Panc1 (cell line): ENCODE results near the gene HSPBP1. TPM values are rescaled to one million over a fixed set of nuclear protein-coding genes. Genes with fewer than 3 reads are reported as not detected.

ENCODE experiments used
- ATAC-seq: fragments of 200-7000 bp; cut with Tn5 transposase; 2 replicates; pipeline ENCODE4 v1.9.1; 2020; ENCODE audit warnings: mild to moderate bottlenecking, moderate library complexity
- BruUV-seq: library from RNA; stranded (reverse); fragments of 400-500 nt; replicated peaks from 2 replicates; lab custom pipeline; 2021; lab: Mats Ljungman, UMichigan
- CTCF ChIA-PET: fragments of 300-600 bp; sonication (Branson Sonifier 250); formaldehyde crosslinking; loops from one replicate; lab custom pipeline; 2022; ENCODE audit warnings: antibody characterized with exemption; lab: Charles Lee
- POLR2A ChIA-PET: fragments of 300-600 bp; sonication (Branson Sonifier 250); formaldehyde crosslinking; loops from one replicate; lab custom pipeline; 2022; ENCODE audit warnings: antibody characterized with exemption; lab: Charles Lee
- DNase-seq: peaks from one replicate; pipeline ENCODE4 v3.0.0-alpha.2; 2010; ENCODE audit warnings: low read depth, low spot score
- H3K27ac ChIP-seq: 2 replicates; pipeline ENCODE4 v1.5.1; 2011; ENCODE audit warnings: mild to moderate bottlenecking, low read length, inconsistent platforms
- H3K27me3 ChIP-seq: fragments of 200-500 bp; sonication (Bioruptor generic); 2 replicates; pipeline ENCODE4 v1.6.0; 2014; ENCODE audit warnings: low read length, inconsistent platforms; ENCODE audit not compliant: control insufficient read depth, insufficient read depth
- H3K36me3 ChIP-seq: fragments of 200-500 bp; sonication (Bioruptor generic); 2 replicates; pipeline ENCODE4 v1.5.1; 2014; ENCODE audit warnings: inconsistent platforms, mild to moderate bottlenecking, low read length, moderate library complexity; ENCODE audit not compliant: control insufficient read depth, insufficient read depth
- H3K4me1 ChIP-seq: 2 replicates; pipeline ENCODE4 v1.5.1; 2011; ENCODE audit warnings: inconsistent platforms, mild to moderate bottlenecking, low read length, moderate library complexity; ENCODE audit not compliant: control insufficient read depth, insufficient read depth
- H3K4me3 ChIP-seq, 2 experiments: 2 replicates each; pipeline ENCODE4 v1.5.1; 2011 to 2012; ENCODE audit warnings: low read depth in 2 of 2, low read length in 2 of 2, mild to moderate bottlenecking in 2 of 2, inconsistent platforms in 1 of 2, moderate library complexity in 1 of 2
- H3K9me3 ChIP-seq: fragments of 200-500 bp; sonication (Bioruptor generic); 2 replicates; pipeline ENCODE4 v1.5.1; 2014; ENCODE audit warnings: low read depth, mild to moderate bottlenecking, inconsistent platforms, low read length, moderate library complexity; ENCODE audit not compliant: control insufficient read depth, insufficient read depth
- CTCF ChIP-seq: fragments of 450-650 bp; IDR thresholded peaks from 2 replicates; pipeline ENCODE4 v1.5.1; 2017; ENCODE audit warnings: mild to moderate bottlenecking
- POLR2AphosphoS5 ChIP-seq: IDR thresholded peaks from 2 replicates; pipeline ENCODE4 v1.6.1; 2012; ENCODE audit warnings: mild to moderate bottlenecking, low read depth, low read length, moderate library complexity
- REST ChIP-seq, 2 experiments: IDR thresholded peaks; 2 replicates each; pipeline ENCODE4 v1.6.1; 2011 to 2012; ENCODE audit warnings: low read depth in 2 of 2, control low read depth in 1 of 2, low read length in 1 of 2, mild to moderate bottlenecking in 1 of 2, moderate library complexity in 1 of 2; ENCODE audit not compliant: insufficient read depth in 1 of 2
- SIN3A ChIP-seq: IDR thresholded peaks from 2 replicates; pipeline ENCODE4 v1.6.1; 2012; ENCODE audit warnings: low read depth, mild to moderate bottlenecking, low read length, moderate library complexity, borderline replicate concordance; ENCODE audit not compliant: insufficient read depth
- TCF7L2 ChIP-seq: IDR thresholded peaks from 2 replicates; pipeline ENCODE4 v1.6.1; 2011; ENCODE audit warnings: mild to moderate bottlenecking, low read depth, low read length, inconsistent platforms
- in situ Hi-C: cut with HindIII; loops from 2 replicates; pipeline ENCODE4 v1.10.0; 2016; ENCODE audit warnings: low sequenced_read_pairs, low pct_unique_long_range_greater_than_20kb
- intact Hi-C: fragments of 100-400 bp; cut with micrococcal nuclease; formaldehyde crosslinking; loops from one replicate; pipeline ENCODE4 v1.10.0; 2022; ENCODE audit not compliant: unreplicated experiment
- total RNA-seq: library from RNA; stranded (reverse); gene quantifications from one replicate; pipeline ENCODE4 v1.2.1, GENCODE V29; 2021; ENCODE audit not compliant: unreplicated experiment

The HSPBP1 gene
- total RNA-seq, 1 experiment from 2014 or later: 84.2 TPM

- Histone ChIP-seq H3K4me1 (peaks cover 14% of the 10 kb centered on the region), H3K27me3 (no peaks in the 10 kb centered on the region), H3K36me3 (peaks cover 5% of the 10 kb centered on the region; the same call in 1 of the 2 replicates), H3K9me3 (no peaks in the 10 kb centered on the region), H3K4me3 (no peak overlapping the region), H3K27ac (no peak overlapping the region)
- intact Hi-C loops (no loop called here), in situ Hi-C loops (no loop called here)
- DNase-seq (no peak), ATAC-seq (no peak)
- CTCF ChIA-PET: no interaction called here
- no TSS peak for BruUV-seq
- POLR2A ChIA-PET: interaction anchor here (0.6 kb wide), 1 partner anchor 114 kb away, joined by 8 read pairs; no protein-coding TSS in a partner anchor
- TF ChIP-seq POLR2AphosphoS5: no peak
Measured at GRCh38 chr19:55261671-55262126, 18.2 kb downstream of the HSPBP1 start.

- no peaks in the 10 kb centered on the region for H3K9me3 ChIP-seq
- ChIA-PET CTCF (interaction anchor here (0.6 to 0.7 kb wide), 2 partner anchors 109 to 224 kb away, joined by 5 to 8 read pairs; no protein-coding TSS in a partner anchor), POLR2A (interaction anchor here (0.5 to 0.9 kb wide), 7 partner anchors 13 to 286 kb away, joined by 3 to 9 read pairs (median 4); partner anchors contain the start of genes HSPBP1 and SBK3)
- intact Hi-C loops: no loop called here
- peak overlapping the region; percentile 74 to 96 for H3K4me3 ChIP-seq
- ATAC-seq (no peak), DNase-seq (no peak)
- BruUV-seq: TSS peak; percentile 99
- H3K36me3 ChIP-seq: peaks cover 5% of the 10 kb centered on the region; the same call in 1 of the 2 replicates
- no peak for TF ChIP-seq POLR2AphosphoS5
- no peak for TF ChIP-seq TCF7L2
- TF ChIP-seq CTCF: no peak
- TF ChIP-seq REST (IDR thresholded peaks at IDR 0.05; ENCODE audit: insufficient read depth in 1 of 2, low read depth in 2 of 2, low read length in 1 of 2): no peak
- no peak for TF ChIP-seq SIN3A
- no peaks in the 10 kb centered on the region for H3K27me3 ChIP-seq
- peaks cover 32% of the 10 kb centered on the region for H3K4me1 ChIP-seq
- H3K27ac ChIP-seq: peak overlapping the region; percentile 99
- in situ Hi-C loops: no loop called here
Measured at GRCh38 chr19:55259540-55260210, 20.2 kb downstream of the HSPBP1 start.
